Kidney capillary endothelial cell (primary cell): ENCODE results near the gene HIBADH.
A peak's percentile ranks its signal among the peaks of the same experiment; 100 is the strongest.
"Not testable (repeated sequence)": the region's sequence is repeated elsewhere in the genome, so short reads cannot be mapped to it uniquely, and the experiment has no call there.

ENCODE experiments used
- DNase-seq: peaks from one replicate; pipeline ENCODE4 v3.0.0-alpha.2; 2018; ENCODE audit warnings: low spot score

Gene HIBADH

GRCh38 chr7:27595009-27595408 is 67.7 kb downstream of the HIBADH start:
- no peak for DNase-seq

- peak; percentile 19 for DNase-seq
Observed at GRCh38 chr7:27593226-27593625, 69.5 kb downstream of the HIBADH start.

- no peak for DNase-seq
Observed at GRCh38 chr7:27590416-27590815, 72.3 kb downstream of the HIBADH start.

GRCh38 chr7:27587429-27587828 is 75.3 kb downstream of the HIBADH start:
- no peak for DNase-seq

- DNase-seq, result no peak
Observed at GRCh38 chr7:27586825-27587224, 75.9 kb downstream of the HIBADH start.

- no peak for DNase-seq
Observed at GRCh38 chr7:27585781-27586447, 76.8 kb downstream of the HIBADH start.

GRCh38 chr7:27581906-27582305 is 80.8 kb downstream of the HIBADH start:
- DNase-seq, result no peak

- no peak for DNase-seq
Observed at GRCh38 chr7:27581119-27581518, 81.6 kb downstream of the HIBADH start.

GRCh38 chr7:27579565-27579964 is 83.1 kb downstream of the HIBADH start:
- DNase-seq, result no peak

GRCh38 chr7:27578169-27578568 is 84.5 kb downstream of the HIBADH start:
- not testable (repeated sequence) for DNase-seq

- peak; percentile 47 for DNase-seq
Observed at GRCh38 chr7:27576360-27576944, 86.2 kb downstream of the HIBADH start.

GRCh38 chr7:27575613-27576012 is 87.1 kb downstream of the HIBADH start:
- no peak for DNase-seq

GRCh38 chr7:27569106-27569505 is 93.6 kb downstream of the HIBADH start:
- no peak for DNase-seq

- DNase-seq, result no peak
Observed at GRCh38 chr7:27567266-27567665, 95.4 kb downstream of the HIBADH start.

- no peak for DNase-seq
Observed at GRCh38 chr7:27564881-27565482, 97.7 kb downstream of the HIBADH start.

- no peak for DNase-seq
Observed at GRCh38 chr7:27560706-27561235, 101.9 kb downstream of the HIBADH start.

GRCh38 chr7:27555670-27556069 is 107.0 kb downstream of the HIBADH start:
- DNase-seq, result no peak

- no peak for DNase-seq
Observed at GRCh38 chr7:27554826-27555225, 107.9 kb downstream of the HIBADH start.

- no peak for DNase-seq
Observed at GRCh38 chr7:27553273-27553672, 109.4 kb downstream of the HIBADH start.

GRCh38 chr7:27551803-27552400 is 110.8 kb downstream of the HIBADH start:
- DNase-seq, result no peak

- DNase-seq, result no peak
Observed at GRCh38 chr7:27549606-27550005, 113.1 kb downstream of the HIBADH start.

- DNase-seq, result no peak
Observed at GRCh38 chr7:27548304-27548703, 114.4 kb downstream of the HIBADH start.

GRCh38 chr7:27547401-27547800 is 115.3 kb downstream of the HIBADH start:
- DNase-seq, result no peak
